GM12873 (cell line): ENCODE measurements around the gene PHACTR2.

Source experiments
- CTCF ChIP-seq: IDR thresholded peaks from 2 replicates; pipeline ENCODE4 v1.5.1; 2012; ENCODE audit warnings: low read depth, mild to moderate bottlenecking, moderate library complexity, low read length, control low read depth; ENCODE audit not compliant: insufficient read depth; ENCODE audit errors: missing control alignments

PHACTR2 gene

GRCh38 chr6:143708889-143709288, 31.1 kb downstream of the PHACTR2 start:
- TF ChIP-seq CTCF, result no peak

GRCh38 chr6:143711714-143712113, 33.9 kb downstream of the PHACTR2 start:
- TF ChIP-seq CTCF, result no peak

GRCh38 chr6:143718472-143718871, 40.7 kb downstream of the PHACTR2 start:
- TF ChIP-seq CTCF, result no peak

GRCh38 chr6:143721642-143722041, 43.9 kb downstream of the PHACTR2 start:
- TF ChIP-seq CTCF, result no peak

- TF ChIP-seq CTCF, result no peak
These were observed 47.1 kb downstream of the PHACTR2 start for GRCh38 chr6:143724876-143725275.

- TF ChIP-seq CTCF, result no peak
These were observed 48.4 kb downstream of the PHACTR2 start for GRCh38 chr6:143726015-143726647.

GRCh38 chr6:143727035-143727434, 49.3 kb downstream of the PHACTR2 start:
- no peak for TF ChIP-seq CTCF
